Calu3 (cell line): ENCODE data around the gene SH3BP4. TPM values are rescaled to one million over a fixed set of nuclear protein-coding genes. Genes with fewer than 3 reads are reported as not detected.

Source experiments
- BruUV-seq: library from RNA; stranded (reverse); fragments of 400-500 nt; replicated peaks from 2 replicates; lab custom pipeline; 2021; lab: Mats Ljungman, UMichigan
- CTCF ChIA-PET: fragments of 300-600 bp; sonication (Branson Sonifier 250); formaldehyde crosslinking; loops from one replicate; lab custom pipeline; 2022; ENCODE audit warnings: antibody characterized with exemption; lab: Charles Lee
- DNase-seq: peaks from one replicate; pipeline ENCODE4 v3.0.0; 2022
- H3K27ac Mint-ChIP-seq: one replicate; pipeline ENCODE4 v1.8.0; 2022; ENCODE audit warnings: mixed read lengths; ENCODE audit not compliant: unreplicated experiment
- H3K27me3 Mint-ChIP-seq: one replicate; pipeline ENCODE4 v1.8.0; 2022; ENCODE audit warnings: mixed read lengths; ENCODE audit not compliant: unreplicated experiment
- H3K36me3 Mint-ChIP-seq: one replicate; pipeline ENCODE4 v1.8.0; 2022; ENCODE audit warnings: mild to moderate bottlenecking, moderate library complexity, mixed read lengths; ENCODE audit not compliant: insufficient read depth, unreplicated experiment
- H3K4me1 Mint-ChIP-seq: one replicate; pipeline ENCODE4 v1.8.0; 2022; ENCODE audit warnings: mild to moderate bottlenecking, low read depth, mixed read lengths; ENCODE audit not compliant: unreplicated experiment
- H3K4me3 Mint-ChIP-seq: one replicate; pipeline ENCODE4 v1.8.0; 2022; ENCODE audit warnings: mild to moderate bottlenecking, low read depth, moderate library complexity, mixed read lengths; ENCODE audit not compliant: unreplicated experiment
- H3K9me3 Mint-ChIP-seq: one replicate; pipeline ENCODE4 v1.8.0; 2022; ENCODE audit warnings: low read depth, mixed read lengths; ENCODE audit not compliant: unreplicated experiment
- intact Hi-C: fragments of 100-400 bp; cut with micrococcal nuclease; formaldehyde crosslinking; loops from one replicate; pipeline ENCODE4 v1.10.0; 2022; ENCODE audit not compliant: unreplicated experiment
- total RNA-seq: library from RNA; stranded (reverse); gene quantifications from 2 replicates; pipeline ENCODE4 v1.2.3, GENCODE V29; 2022
- TF ChIP-seq, protein P1 (sequence below): fragments of 200-600 bp; IDR thresholded peaks from one replicate; pipeline ENCODE4 v1.8.0; 2022; ENCODE audit warnings: antibody characterized with exemption; ENCODE audit not compliant: unreplicated experiment

SH3BP4 gene
- total RNA-seq, 1 experiment from 2014 or later = 36.9 TPM

DNA sequence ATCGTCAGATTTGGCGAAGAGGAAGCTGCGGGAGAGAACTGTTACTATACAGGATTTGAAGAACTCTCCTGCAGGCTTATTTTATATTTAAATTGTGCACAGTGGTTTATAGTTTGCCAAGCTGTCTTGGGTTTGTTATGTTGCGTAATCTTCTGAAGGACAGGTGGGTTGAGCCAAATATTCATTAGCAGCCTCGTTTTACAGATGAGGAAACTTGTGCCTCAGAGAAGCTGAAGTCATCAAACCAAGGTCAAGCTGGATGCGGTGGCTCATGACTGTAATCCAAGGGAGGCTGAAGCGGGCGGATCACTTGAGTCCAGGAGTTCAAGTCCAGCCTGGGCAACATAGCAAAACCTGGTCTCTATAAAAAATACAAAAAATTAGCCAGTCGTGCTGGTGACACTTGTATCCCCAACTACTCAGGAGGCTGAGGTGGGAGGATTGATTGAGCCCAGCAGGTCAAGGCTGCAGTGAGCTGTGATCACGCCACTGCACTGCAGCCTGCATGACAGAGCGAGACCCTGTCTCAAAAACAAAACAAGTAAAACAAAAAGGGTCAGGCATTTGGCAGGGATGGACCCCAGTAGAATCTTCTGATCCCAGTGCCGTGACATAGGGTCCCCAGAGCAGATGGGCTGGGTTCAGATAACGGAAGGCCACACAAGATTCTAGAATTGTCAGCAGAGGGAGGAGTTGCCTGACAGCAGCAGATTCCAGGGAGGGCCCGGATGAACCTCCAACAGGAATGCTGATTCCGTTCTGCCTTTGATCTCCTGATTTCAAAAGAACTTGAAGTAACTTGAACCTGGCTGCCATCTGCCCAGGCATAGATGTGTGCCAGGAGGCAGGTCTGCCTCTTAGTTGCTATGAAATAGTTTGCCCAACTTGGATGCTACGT, 50.6 kb downstream of the SH3BP4 start:
- Mint-ChIP-seq H3K36me3 (peaks cover 5% of the 10 kb centered on the region), H3K27me3 (no peaks in the 10 kb centered on the region), H3K4me1 (peaks cover 55% of the 10 kb centered on the region), H3K4me3 (no peak overlapping the region), H3K9me3 (no peaks in the 10 kb centered on the region), H3K27ac (peak overlapping the region; percentile 7)
- CTCF ChIA-PET = interaction anchor here (1.0 kb wide), 1 partner anchor 13 kb away, joined by 4 read pairs; no protein-coding TSS in a partner anchor
- no TSS peak for BruUV-seq
- DNase-seq = no peak
- intact Hi-C loops = no loop called here
- TF ChIP-seq, protein P1, sequence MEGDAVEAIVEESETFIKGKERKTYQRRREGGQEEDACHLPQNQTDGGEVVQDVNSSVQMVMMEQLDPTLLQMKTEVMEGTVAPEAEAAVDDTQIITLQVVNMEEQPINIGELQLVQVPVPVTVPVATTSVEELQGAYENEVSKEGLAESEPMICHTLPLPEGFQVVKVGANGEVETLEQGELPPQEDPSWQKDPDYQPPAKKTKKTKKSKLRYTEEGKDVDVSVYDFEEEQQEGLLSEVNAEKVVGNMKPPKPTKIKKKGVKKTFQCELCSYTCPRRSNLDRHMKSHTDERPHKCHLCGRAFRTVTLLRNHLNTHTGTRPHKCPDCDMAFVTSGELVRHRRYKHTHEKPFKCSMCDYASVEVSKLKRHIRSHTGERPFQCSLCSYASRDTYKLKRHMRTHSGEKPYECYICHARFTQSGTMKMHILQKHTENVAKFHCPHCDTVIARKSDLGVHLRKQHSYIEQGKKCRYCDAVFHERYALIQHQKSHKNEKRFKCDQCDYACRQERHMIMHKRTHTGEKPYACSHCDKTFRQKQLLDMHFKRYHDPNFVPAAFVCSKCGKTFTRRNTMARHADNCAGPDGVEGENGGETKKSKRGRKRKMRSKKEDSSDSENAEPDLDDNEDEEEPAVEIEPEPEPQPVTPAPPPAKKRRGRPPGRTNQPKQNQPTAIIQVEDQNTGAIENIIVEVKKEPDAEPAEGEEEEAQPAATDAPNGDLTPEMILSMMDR = no peak

DNA sequence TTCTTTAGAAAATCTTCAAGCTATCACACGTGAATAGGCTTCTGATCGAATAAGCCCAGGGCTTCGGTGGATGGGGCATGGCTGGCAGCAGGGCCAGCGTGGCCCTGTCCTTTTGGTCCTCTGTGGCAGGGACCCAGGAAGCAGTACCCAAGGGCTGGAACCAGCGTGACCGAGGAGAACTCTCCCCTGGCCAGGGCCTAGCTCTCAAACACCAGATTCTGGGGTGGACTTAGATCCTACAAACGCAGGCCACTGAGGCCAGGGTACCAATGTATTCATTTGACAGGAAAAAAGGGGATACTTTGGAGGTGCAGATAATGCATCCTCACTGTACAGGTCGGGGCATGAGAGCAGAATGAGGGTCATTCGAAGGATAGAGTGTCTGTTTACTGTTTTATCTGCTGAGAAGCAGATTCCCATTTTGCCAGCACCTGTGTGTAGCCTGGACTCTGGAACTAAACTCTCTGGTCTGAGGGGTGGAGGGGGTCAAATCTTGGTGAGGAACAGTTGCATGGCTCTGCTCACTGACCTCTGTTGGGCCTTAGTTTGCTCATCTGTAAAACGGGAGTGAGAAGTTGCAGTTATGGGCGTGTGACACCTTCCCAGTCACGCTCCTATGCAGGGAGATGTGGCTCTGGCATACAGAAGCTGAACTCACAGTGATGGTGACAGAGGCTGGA, 51.4 kb downstream of the SH3BP4 start:
- intact Hi-C loops = no loop called here
- DNase-seq = no peak
- no peaks in the 10 kb centered on the region for H3K9me3 Mint-ChIP-seq
- BruUV-seq = no TSS peak
- TF ChIP-seq, protein P1 = no peak
- H3K27me3 Mint-ChIP-seq = no peaks in the 10 kb centered on the region
- peaks cover 61% of the 10 kb centered on the region for H3K4me1 Mint-ChIP-seq
- H3K4me3 Mint-ChIP-seq = no peak overlapping the region
- CTCF ChIA-PET = no interaction called here
- H3K36me3 Mint-ChIP-seq = peaks cover 5% of the 10 kb centered on the region
- no peak overlapping the region for H3K27ac Mint-ChIP-seq

DNA sequence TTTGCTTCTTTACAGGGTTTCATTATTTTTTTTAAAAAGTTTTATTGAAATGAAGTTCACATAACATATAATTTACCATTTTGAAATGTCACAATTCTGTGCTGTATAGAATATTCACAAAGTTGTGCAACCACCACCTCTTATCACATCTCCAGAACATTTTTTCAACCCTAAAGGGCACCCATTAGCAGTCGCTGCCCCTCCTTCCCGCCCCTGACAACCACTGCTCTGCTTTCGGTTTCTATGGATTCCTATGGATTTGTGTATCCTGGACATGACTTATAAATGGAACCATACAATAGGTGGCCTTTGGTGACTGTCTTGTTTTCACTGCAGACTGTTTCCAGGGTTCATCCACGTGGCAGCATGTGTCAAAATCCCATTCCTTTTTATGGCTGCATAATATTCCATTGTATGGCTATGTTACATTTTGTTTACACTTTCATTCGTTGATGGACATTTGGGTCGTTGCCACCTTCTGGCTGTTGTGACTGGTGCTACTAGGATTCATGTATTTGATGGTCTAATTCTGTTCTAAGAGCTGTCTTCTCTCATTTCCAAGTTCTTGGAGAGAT, 52.6 kb downstream of the SH3BP4 start:
- peaks cover 61% of the 10 kb centered on the region for H3K4me1 Mint-ChIP-seq
- intact Hi-C loops = no loop called here

DNA sequence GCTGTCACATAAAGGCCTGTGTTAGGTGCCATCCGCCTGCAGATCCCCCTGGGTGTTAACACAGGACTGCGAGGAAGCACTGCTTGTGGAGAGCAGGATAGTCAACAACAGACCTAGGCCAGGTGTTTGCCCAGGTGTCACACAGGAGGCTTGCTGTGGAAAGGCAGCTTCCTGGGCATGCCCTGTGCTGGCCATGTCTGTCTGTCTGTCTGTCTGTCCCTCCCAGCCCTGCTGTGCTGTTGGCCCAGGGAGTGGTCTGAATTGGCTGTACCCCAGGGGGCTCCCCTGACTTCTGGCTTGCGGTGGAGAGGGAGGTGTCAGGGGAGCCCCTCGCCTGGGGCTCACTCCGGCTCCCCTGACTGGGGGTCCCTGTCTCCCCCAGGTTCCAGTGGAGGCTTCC, 53.2 kb downstream of the SH3BP4 start:
- Mint-ChIP-seq H3K4me3 (no peak overlapping the region), H3K36me3 (peaks cover 12% of the 10 kb centered on the region), H3K27me3 (no peaks in the 10 kb centered on the region), H3K9me3 (no peaks in the 10 kb centered on the region), H3K4me1 (peaks cover 61% of the 10 kb centered on the region), H3K27ac (no peak overlapping the region)
- DNase-seq = no peak
- intact Hi-C loops = no loop called here
- BruUV-seq = no TSS peak
- TF ChIP-seq, protein P1 = no peak
- CTCF ChIA-PET = interaction anchor here (0.8 kb wide), 1 partner anchor 24 kb away, joined by 3 read pairs; no protein-coding TSS in a partner anchor

More for the DNA sequence above, 52.6 kb downstream of the SH3BP4 start:
- DNase-seq = no peak
- no peaks in the 10 kb centered on the region for H3K9me3 Mint-ChIP-seq
- TF ChIP-seq, protein P1 = no peak
- peaks cover 12% of the 10 kb centered on the region for H3K36me3 Mint-ChIP-seq
- no peaks in the 10 kb centered on the region for H3K27me3 Mint-ChIP-seq
- CTCF ChIA-PET = no interaction called here
- H3K4me3 Mint-ChIP-seq = no peak overlapping the region
- no peak overlapping the region for H3K27ac Mint-ChIP-seq
- no TSS peak for BruUV-seq
